ENCODE results near the gene TRPC5OS. TPM values are rescaled to one million over a fixed set of nuclear protein-coding genes. Genes with fewer than 3 reads are reported as not detected.

TRPC5OS gene
- polyA plus RNA-seq, 1 donor (not counting 4 experiments of a cell fraction or from before 2014, with no cell fraction given), result not detected

- Histone ChIP-seq H3K4me2 (ENCODE audit: control insufficient read depth, extremely low read depth, insufficient read depth, low read depth, low read length) (no peak overlapping the region), H3K79me2 (ENCODE audit: control insufficient read depth, insufficient read depth, low read length) (no peaks in the 10 kb centered on the region), H3K36me3 (ENCODE audit: control insufficient read depth in 2 of 2, extremely low read depth in 1 of 2, insufficient read depth in 2 of 2, low read length in 2 of 2) (no peaks in the 10 kb centered on the region), H4K20me1 (ENCODE audit: control insufficient read depth, extremely low read depth, insufficient read depth, low read length) (no peaks in the 10 kb centered on the region), H2AFZ (ENCODE audit: control insufficient read depth, low read length) (no peak overlapping the region), H3K4me3 (ENCODE audit: control insufficient read depth in 2 of 3, extremely low read depth in 1 of 3, insufficient read depth in 2 of 3, low read depth in 1 of 3, low read length in 3 of 3) (no peak overlapping the region), H3K4me1 (ENCODE audit: control insufficient read depth, extremely low read depth, insufficient read depth, low read length) (no peaks in the 10 kb centered on the region), H3K27ac (ENCODE audit: control insufficient read depth, insufficient read depth, low read length) (no peak overlapping the region), H3K9me3 (ENCODE audit: control insufficient read depth, low read depth, low read length) (no peaks in the 10 kb centered on the region), H3K9me1 (ENCODE audit: control insufficient read depth, extremely low read depth, insufficient read depth, low read length) (no peaks in the 10 kb centered on the region), H3K9ac (ENCODE audit: control insufficient read depth, extremely low read depth, insufficient read depth, low read length) (no peak overlapping the region), H3K27me3 (ENCODE audit: control insufficient read depth, extremely low read depth, insufficient read depth, low read length) (no peaks in the 10 kb centered on the region)
- no peak for DNase-seq (ENCODE audit: low read depth, low spot score)
- TF ChIP-seq CTCF (optimal IDR thresholded peaks at IDR 0.05 in 1 of 3, IDR thresholded peaks at IDR 0.05 in 1 of 3, conservative IDR thresholded peaks at IDR 0.05 in 1 of 3; ENCODE audit: extremely low read depth in 1 of 3, insufficient read depth in 2 of 3, low read length in 3 of 3) (no peak), EZH2 (IDR thresholded peaks at IDR 0.05; ENCODE audit: low read length) (no peak)
- dilution Hi-C loops (cut with MboI; ENCODE audit: extremely low pct_ligation_motif_present, low sequenced_read_pairs), result no loop called here
- no peak for FAIRE-seq
These were observed 1.7 kb upstream of the TRPC5OS start for GRCh38 chrX:111874241-111874640.

DNA sequence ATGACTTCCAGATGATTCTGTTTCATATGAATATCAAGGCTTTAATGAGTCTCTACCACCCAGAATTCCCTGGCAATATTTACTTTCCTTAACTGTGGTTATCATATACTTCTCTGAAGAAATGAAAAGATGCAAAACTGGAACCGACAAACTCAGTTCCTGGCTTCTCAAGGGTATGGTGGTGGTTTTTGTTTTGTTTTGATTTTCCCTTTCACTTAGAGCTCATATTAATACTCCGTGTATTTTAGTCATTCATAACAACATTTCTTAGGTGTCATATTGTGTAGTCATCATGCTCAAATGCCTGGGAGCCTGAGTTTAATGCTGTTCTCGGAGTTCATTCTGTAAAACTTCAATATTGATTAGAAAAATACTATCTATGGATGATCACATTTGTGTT is 665 bp downstream of the TRPC5OS start:
- dilution Hi-C loops (cut with MboI; ENCODE audit: extremely low pct_ligation_motif_present, low sequenced_read_pairs), result no loop called here
- no peaks in the 10 kb centered on the region for H3K79me2 ChIP-seq (ENCODE audit: control insufficient read depth, insufficient read depth, low read length)
- no peak overlapping the region for H3K9ac ChIP-seq (ENCODE audit: control insufficient read depth, extremely low read depth, insufficient read depth, low read length)
- H3K4me3 ChIP-seq (ENCODE audit: control insufficient read depth in 2 of 3, extremely low read depth in 1 of 3, insufficient read depth in 2 of 3, low read depth in 1 of 3, low read length in 3 of 3), result no peak overlapping the region
- FAIRE-seq (no peak), DNase-seq (ENCODE audit: low read depth, low spot score) (no peak)
- H3K9me1 ChIP-seq (ENCODE audit: control insufficient read depth, extremely low read depth, insufficient read depth, low read length), result no peaks in the 10 kb centered on the region
- H2AFZ ChIP-seq (ENCODE audit: control insufficient read depth, low read length), result no peak overlapping the region
- H3K4me1 ChIP-seq (ENCODE audit: control insufficient read depth, extremely low read depth, insufficient read depth, low read length), result no peaks in the 10 kb centered on the region
- no peak overlapping the region for H3K4me2 ChIP-seq (ENCODE audit: control insufficient read depth, extremely low read depth, insufficient read depth, low read depth, low read length)
- H3K27me3 ChIP-seq (ENCODE audit: control insufficient read depth, extremely low read depth, insufficient read depth, low read length), result no peaks in the 10 kb centered on the region
- no peaks in the 10 kb centered on the region for H4K20me1 ChIP-seq (ENCODE audit: control insufficient read depth, extremely low read depth, insufficient read depth, low read length)
- H3K9me3 ChIP-seq (ENCODE audit: control insufficient read depth, low read depth, low read length), result no peaks in the 10 kb centered on the region
- H3K27ac ChIP-seq (ENCODE audit: control insufficient read depth, insufficient read depth, low read length), result no peak overlapping the region
- no peak for TF ChIP-seq EZH2 (IDR thresholded peaks at IDR 0.05; ENCODE audit: low read length)
- H3K36me3 ChIP-seq (ENCODE audit: control insufficient read depth in 2 of 2, extremely low read depth in 1 of 2, insufficient read depth in 2 of 2, low read length in 2 of 2), result no peaks in the 10 kb centered on the region

- H3K36me3 ChIP-seq (ENCODE audit: control insufficient read depth in 2 of 2, extremely low read depth in 1 of 2, insufficient read depth in 2 of 2, low read length in 2 of 2), result no peaks in the 10 kb centered on the region
- TF ChIP-seq CTCF (optimal IDR thresholded peaks at IDR 0.05 in 1 of 3, IDR thresholded peaks at IDR 0.05 in 1 of 3, conservative IDR thresholded peaks at IDR 0.05 in 1 of 3; ENCODE audit: extremely low read depth in 1 of 3, insufficient read depth in 2 of 3, low read length in 3 of 3), result no peak
- TF ChIP-seq EZH2 (IDR thresholded peaks at IDR 0.05; ENCODE audit: low read length), result no peak
- no peaks in the 10 kb centered on the region for H3K9me1 ChIP-seq (ENCODE audit: control insufficient read depth, extremely low read depth, insufficient read depth, low read length)
- H3K79me2 ChIP-seq (ENCODE audit: control insufficient read depth, insufficient read depth, low read length), result no peaks in the 10 kb centered on the region
- H3K4me2 ChIP-seq (ENCODE audit: control insufficient read depth, extremely low read depth, insufficient read depth, low read depth, low read length), result no peak overlapping the region
- H2AFZ ChIP-seq (ENCODE audit: control insufficient read depth, low read length), result no peak overlapping the region
- H3K27ac ChIP-seq (ENCODE audit: control insufficient read depth, insufficient read depth, low read length), result no peak overlapping the region
- FAIRE-seq, result no peak
- no peak overlapping the region for H3K4me3 ChIP-seq (ENCODE audit: control insufficient read depth in 2 of 3, extremely low read depth in 1 of 3, insufficient read depth in 2 of 3, low read depth in 1 of 3, low read length in 3 of 3)
- no peaks in the 10 kb centered on the region for H3K9me3 ChIP-seq (ENCODE audit: control insufficient read depth, low read depth, low read length)
- H3K9ac ChIP-seq (ENCODE audit: control insufficient read depth, extremely low read depth, insufficient read depth, low read length), result no peak overlapping the region
- no peaks in the 10 kb centered on the region for H3K4me1 ChIP-seq (ENCODE audit: control insufficient read depth, extremely low read depth, insufficient read depth, low read length)
- no peak for DNase-seq (ENCODE audit: low read depth, low spot score)
- H3K27me3 ChIP-seq (ENCODE audit: control insufficient read depth, extremely low read depth, insufficient read depth, low read length), result no peaks in the 10 kb centered on the region
- H4K20me1 ChIP-seq (ENCODE audit: control insufficient read depth, extremely low read depth, insufficient read depth, low read length), result no peaks in the 10 kb centered on the region
- dilution Hi-C loops (cut with MboI; ENCODE audit: extremely low pct_ligation_motif_present, low sequenced_read_pairs), result no loop called here
These were observed 1.7 kb downstream of the TRPC5OS start for GRCh38 chrX:111877681-111878080.
